ENCODE measurements around the gene ULBP1. TPM values are rescaled to one million over a fixed set of nuclear protein-coding genes. Genes with fewer than 3 reads are reported as not detected.
"Not testable (repeated sequence)": the region's sequence is repeated elsewhere in the genome, so short reads cannot be mapped to it uniquely, and the experiment has no call there.

The ULBP1 gene
- total and polyA plus RNA-seq, 5 donors: 0.20 to 0.22 (median 0.20) TPM; not detected in 1

DNA sequence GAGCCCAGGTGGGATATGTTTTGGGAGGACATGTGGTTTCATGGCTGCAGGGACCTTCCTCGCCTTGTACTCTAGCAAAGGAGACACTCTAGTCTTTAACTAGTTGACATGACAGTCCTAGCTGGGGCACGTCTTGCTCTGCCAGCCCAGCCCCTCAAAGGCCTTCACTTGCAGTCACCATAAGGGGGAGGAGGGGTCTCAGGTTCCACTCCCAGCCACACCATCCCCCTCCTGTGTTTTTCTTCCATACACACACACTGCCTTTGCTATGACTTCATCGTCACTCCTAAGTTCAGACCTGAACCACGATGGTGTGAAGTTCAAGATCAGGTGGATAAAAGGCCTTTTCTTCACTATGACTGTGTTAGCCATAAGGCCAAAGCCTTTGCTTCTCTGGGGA, 13.5 kb downstream of the ULBP1 start:
- Histone ChIP-seq H3K27ac (ENCODE audit: low read length) (no peak overlapping the region), H3K9me3 (ENCODE audit: control insufficient read depth, low read length) (no peaks in the 10 kb centered on the region), H3K4me3 (ENCODE audit: low read length) (no peak overlapping the region), H3K4me1 (ENCODE audit: control insufficient read depth, insufficient read depth, low read length) (no peaks in the 10 kb centered on the region), H3K27me3 (ENCODE audit: control insufficient read depth, insufficient read depth) (peaks cover 2% of the 10 kb centered on the region)
- ATAC-seq: peak in 1 of 2 donors; percentile 13
- intact Hi-C loops (cut with DNase I): no loop called here
- WGBS: 57% methylated on average over 4 of the region's 4 CpGs
- no peak for DNase-seq

DNA sequence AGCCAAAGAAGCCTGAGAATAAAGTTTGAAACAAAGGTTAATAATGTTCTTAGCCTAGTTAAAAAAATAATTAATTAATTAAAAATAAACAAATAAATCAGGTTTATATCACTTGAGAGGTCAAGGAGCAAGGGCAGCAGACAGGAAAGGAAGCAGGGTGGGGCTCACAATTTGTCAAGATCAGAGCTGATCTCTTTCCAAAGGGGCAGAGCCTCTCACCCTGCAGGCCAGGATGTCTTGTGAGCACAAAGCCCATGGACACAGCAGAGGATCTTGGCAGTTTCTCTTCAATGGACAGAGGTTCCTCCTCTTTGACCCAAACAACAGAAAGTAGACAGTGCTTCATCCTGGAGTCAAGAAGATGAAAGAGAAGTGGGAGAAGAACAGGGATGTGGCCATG, 14.9 kb downstream of the ULBP1 start:
- H3K9me3 ChIP-seq (ENCODE audit: control insufficient read depth, low read length): no peaks in the 10 kb centered on the region
- intact Hi-C loops (cut with DNase I): no loop called here
- no peak overlapping the region for H3K27ac ChIP-seq (ENCODE audit: low read length)
- peak in 1 of 2 donors; percentile 55 for ATAC-seq
- H3K4me3 ChIP-seq (ENCODE audit: low read length): no peak overlapping the region
- DNase-seq: no peak
- H3K27me3 ChIP-seq (ENCODE audit: control insufficient read depth, insufficient read depth): peaks cover 6% of the 10 kb centered on the region
- no peaks in the 10 kb centered on the region for H3K4me1 ChIP-seq (ENCODE audit: control insufficient read depth, insufficient read depth, low read length)

DNA sequence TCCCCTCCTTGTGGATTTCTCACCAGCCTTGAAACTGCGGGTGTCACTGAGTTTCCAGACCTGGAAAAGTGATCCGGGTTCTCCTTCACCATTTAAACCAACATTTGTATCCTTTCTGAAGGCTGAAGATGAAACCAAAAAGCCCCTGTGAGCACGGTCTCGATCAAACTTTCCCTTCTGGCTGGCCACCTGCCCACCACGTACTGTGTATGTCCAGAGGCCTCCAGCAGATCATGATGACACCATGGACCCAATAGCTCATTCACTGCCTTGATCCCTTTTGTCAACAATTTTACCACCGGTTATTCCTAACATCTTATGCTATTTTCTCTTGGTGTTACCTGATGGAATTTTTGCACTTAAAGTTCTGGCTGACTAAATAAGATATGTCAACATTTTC, 15.6 kb downstream of the ULBP1 start:
- Histone ChIP-seq H3K27me3 (ENCODE audit: control insufficient read depth, insufficient read depth) (peaks cover 4% of the 10 kb centered on the region), H3K27ac (ENCODE audit: low read length) (no peak overlapping the region), H3K4me1 (ENCODE audit: control insufficient read depth, insufficient read depth, low read length) (no peaks in the 10 kb centered on the region), H3K9me3 (ENCODE audit: control insufficient read depth, low read length) (no peaks in the 10 kb centered on the region), H3K4me3 (ENCODE audit: low read length) (no peak overlapping the region)
- WGBS: 64% methylated on average over 6 of the region's 6 CpGs
- ATAC-seq: no peak
- intact Hi-C loops (cut with DNase I): no loop called here
- DNase-seq: no peak

DNA sequence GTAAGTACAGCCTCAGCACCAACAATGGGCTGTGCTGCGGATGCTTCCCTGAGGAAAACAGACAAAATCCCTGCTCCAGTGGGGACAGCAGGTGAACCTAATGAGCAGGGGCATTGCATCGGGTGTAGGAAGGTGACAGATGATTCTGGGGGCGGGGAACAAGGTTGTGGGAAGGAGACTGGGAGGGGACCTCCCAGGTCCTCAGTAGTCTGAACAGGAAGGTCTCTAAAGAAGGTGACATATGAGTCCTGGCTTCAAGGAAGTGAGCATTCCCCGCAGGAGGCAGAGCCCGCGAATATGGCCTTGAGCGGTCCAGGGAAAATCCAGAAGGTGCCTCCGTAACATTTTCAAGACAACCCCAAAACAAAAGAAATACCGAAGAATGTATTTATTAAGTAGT, 19.4 kb downstream of the ULBP1 start:
- no peak for DNase-seq
- Histone ChIP-seq H3K27ac (ENCODE audit: low read length) (no peak overlapping the region), H3K27me3 (ENCODE audit: control insufficient read depth, insufficient read depth) (peaks cover 4% of the 10 kb centered on the region), H3K4me1 (ENCODE audit: control insufficient read depth, insufficient read depth, low read length) (no peaks in the 10 kb centered on the region), H3K4me3 (ENCODE audit: low read length) (no peak overlapping the region), H3K9me3 (ENCODE audit: control insufficient read depth, low read length) (no peaks in the 10 kb centered on the region)
- intact Hi-C loops (cut with DNase I): no loop called here
- ATAC-seq: no peak
- 14% methylated on average over 9 of the region's 9 CpGs for WGBS

DNA sequence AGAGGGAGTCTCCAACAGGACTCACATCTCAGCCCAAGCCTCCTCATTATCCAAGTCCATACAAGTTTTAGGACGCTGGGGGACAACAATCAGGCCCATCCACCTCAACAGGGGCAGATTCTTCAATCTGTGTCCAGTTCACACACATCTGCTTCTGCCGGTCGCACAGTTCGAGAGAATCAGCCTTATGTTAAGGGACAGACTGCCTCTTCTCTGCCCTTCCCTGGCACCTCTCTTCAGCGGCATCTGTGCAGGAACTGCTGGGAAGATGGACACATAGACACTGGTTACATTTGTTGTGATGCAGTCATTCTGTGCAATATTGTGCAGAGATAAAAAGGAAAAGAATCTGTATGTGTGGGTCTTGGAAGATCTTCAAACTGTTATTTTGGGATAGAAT, 21.0 kb downstream of the ULBP1 start:
- H3K27ac ChIP-seq (ENCODE audit: low read length): no peak overlapping the region
- intact Hi-C loops (cut with DNase I): no loop called here
- no peak for ATAC-seq

DNA sequence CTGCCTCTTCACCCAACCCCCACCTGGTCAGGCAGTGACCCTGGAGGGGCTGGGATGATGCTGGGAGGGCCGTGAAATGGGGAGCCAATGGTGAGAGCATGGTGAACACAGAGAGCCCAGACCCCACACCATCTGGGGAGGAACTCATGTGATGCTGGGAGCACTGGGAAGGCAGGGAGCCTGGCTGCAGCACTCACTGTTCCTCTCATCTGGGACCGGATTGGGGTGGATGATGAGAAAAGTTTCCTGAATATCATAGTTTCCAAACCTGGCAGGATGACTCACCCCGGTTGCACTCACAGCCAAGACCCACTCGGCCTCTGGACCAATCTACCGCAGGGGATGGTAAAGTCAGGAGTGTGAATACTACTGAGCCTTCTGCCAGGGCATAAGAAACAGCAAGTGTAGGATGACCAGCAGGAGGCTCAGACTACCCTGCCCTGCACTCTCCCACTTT, 21.8 kb downstream of the ULBP1 start:
- H3K9me3 ChIP-seq (ENCODE audit: control insufficient read depth, low read length): no peaks in the 10 kb centered on the region
- WGBS: 9% methylated on average over 5 of the region's 5 CpGs
- intact Hi-C loops (cut with DNase I): no loop called here
- no peak overlapping the region for H3K27ac ChIP-seq (ENCODE audit: low read length)
- peaks cover 3% of the 10 kb centered on the region for H3K4me1 ChIP-seq (ENCODE audit: control insufficient read depth, insufficient read depth, low read length)
- DNase-seq: no peak
- H3K4me3 ChIP-seq (ENCODE audit: low read length): no peak overlapping the region
- peaks cover 4% of the 10 kb centered on the region for H3K27me3 ChIP-seq (ENCODE audit: control insufficient read depth, insufficient read depth)
- ATAC-seq: no peak

More for the DNA sequence above, 21.0 kb downstream of the ULBP1 start:
- 39% methylated on average over 5 of the region's 5 CpGs for WGBS
- Histone ChIP-seq H3K4me1 (ENCODE audit: control insufficient read depth, insufficient read depth, low read length) (no peaks in the 10 kb centered on the region), H3K4me3 (ENCODE audit: low read length) (no peak overlapping the region), H3K9me3 (ENCODE audit: control insufficient read depth, low read length) (no peaks in the 10 kb centered on the region), H3K27me3 (ENCODE audit: control insufficient read depth, insufficient read depth) (peaks cover 4% of the 10 kb centered on the region)
- DNase-seq: no peak

DNA sequence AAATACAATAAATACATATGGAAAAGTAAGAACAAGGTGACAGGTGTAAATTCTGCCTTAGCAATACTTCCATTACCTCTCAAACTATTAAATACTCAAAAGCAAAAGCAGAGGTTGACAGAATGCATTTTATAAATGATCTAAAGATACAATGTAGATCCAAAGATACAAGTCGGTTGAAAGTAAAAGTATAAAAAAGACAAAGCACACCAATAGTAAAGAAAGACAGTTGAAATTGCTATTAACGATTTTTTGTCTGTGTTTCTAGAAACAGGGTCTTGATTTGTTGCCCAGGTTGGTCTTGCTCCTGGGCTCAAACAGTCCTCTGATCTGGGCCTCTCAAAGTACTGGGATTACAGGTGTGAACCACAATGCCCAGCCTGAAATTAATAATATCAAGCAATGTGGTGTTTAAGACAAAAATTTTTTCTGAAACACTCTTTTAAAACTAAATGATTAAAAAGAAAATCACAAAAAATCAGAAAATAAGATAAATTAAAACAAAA, 23.9 kb downstream of the ULBP1 start:
- no peak overlapping the region for H3K4me3 ChIP-seq (ENCODE audit: low read length)
- intact Hi-C loops (cut with DNase I): no loop called here
- no peak overlapping the region for H3K27ac ChIP-seq (ENCODE audit: low read length)
- peaks cover 3% of the 10 kb centered on the region for H3K4me1 ChIP-seq (ENCODE audit: control insufficient read depth, insufficient read depth, low read length)
- DNase-seq: no peak
- peaks cover 4% of the 10 kb centered on the region for H3K27me3 ChIP-seq (ENCODE audit: control insufficient read depth, insufficient read depth)
- ATAC-seq: no peak
- 34% methylated on average over 2 of the region's 2 CpGs for WGBS
- no peaks in the 10 kb centered on the region for H3K9me3 ChIP-seq (ENCODE audit: control insufficient read depth, low read length)

DNA sequence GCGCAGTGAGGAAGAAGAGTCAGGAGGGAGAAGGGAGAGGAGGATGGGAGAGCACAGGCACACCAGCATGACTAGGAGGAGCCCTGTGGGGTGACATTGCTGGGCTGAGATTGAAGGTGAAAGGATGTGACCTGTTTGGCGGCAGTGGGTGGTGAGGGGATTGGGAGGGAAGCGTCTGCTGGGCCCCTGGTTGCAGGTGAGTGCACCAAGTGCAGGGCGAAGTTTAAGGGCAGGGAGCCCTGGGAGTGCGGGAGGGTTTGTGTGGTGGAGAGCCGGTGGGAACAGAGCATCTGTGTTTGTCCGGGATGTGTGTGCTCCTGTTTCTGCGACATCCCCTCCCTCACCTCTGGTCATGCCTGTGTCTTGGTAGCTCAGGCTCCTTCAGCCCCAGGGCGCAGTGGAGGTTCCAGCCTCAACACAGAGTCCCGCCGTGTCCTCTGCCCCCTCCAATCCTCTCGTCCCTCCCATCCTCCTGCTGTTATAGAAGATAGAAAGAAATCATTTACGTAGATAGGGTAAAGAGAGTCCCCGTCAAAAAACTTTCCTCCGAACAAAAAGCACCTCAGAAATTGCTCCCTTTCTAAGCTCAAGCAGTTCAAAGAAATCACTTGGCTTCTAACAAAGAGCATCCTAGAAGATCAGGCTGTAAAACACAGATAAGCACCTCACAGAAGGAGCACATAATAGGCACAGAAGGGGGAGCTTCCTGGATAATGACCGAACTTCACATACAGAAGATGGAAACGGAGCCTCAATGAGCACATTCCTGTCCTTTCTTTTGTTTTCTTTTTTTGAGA, 25.0 kb downstream of the ULBP1 start:
- peaks cover 3% of the 10 kb centered on the region for H3K4me1 ChIP-seq (ENCODE audit: control insufficient read depth, insufficient read depth, low read length)
- intact Hi-C loops (cut with DNase I): no loop called here
- no peaks in the 10 kb centered on the region for H3K27me3 ChIP-seq (ENCODE audit: control insufficient read depth, insufficient read depth)
- no peaks in the 10 kb centered on the region for H3K9me3 ChIP-seq (ENCODE audit: control insufficient read depth, low read length)
- ATAC-seq (no peak), DNase-seq (no peak)
- H3K27ac ChIP-seq (ENCODE audit: low read length): no peak overlapping the region
- WGBS: 7% methylated on average over 17 of the region's 17 CpGs
- no peak overlapping the region for H3K4me3 ChIP-seq (ENCODE audit: low read length)

DNA sequence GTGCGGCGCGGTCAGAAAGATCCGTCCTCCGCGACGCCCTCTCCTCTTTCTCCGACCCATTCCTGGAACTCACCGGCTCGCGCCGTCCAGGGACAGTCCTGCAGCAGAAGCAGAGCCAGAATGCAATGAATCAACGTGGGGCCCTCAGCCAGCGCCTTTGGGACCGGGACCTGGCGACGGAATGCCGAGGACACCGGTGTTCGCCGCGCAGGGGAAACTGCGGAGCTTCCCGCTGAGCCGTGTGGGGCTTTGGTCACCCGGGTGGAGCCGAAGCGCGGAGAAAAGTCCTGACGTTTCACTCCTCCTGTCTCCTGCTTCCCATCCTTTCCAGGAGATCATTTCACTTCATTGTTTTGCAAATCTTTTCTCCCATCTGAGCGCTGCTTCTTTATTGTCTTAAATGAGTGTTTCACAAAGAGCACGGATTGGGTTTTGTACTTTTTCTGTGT, 26.5 kb downstream of the ULBP1 start:
- H3K27ac ChIP-seq (ENCODE audit: low read length): no peak overlapping the region
- no peaks in the 10 kb centered on the region for H3K9me3 ChIP-seq (ENCODE audit: control insufficient read depth, low read length)
- H3K4me1 ChIP-seq (ENCODE audit: control insufficient read depth, insufficient read depth, low read length): peaks cover 3% of the 10 kb centered on the region
- 2% methylated on average over 32 of the region's 32 CpGs for WGBS
- ATAC-seq (no peak), DNase-seq (no peak)
- peak overlapping the region; percentile 23 for H3K4me3 ChIP-seq (ENCODE audit: low read length)
- H3K27me3 ChIP-seq (ENCODE audit: control insufficient read depth, insufficient read depth): peaks cover 3% of the 10 kb centered on the region
- intact Hi-C loops (cut with DNase I): no loop called here

DNA sequence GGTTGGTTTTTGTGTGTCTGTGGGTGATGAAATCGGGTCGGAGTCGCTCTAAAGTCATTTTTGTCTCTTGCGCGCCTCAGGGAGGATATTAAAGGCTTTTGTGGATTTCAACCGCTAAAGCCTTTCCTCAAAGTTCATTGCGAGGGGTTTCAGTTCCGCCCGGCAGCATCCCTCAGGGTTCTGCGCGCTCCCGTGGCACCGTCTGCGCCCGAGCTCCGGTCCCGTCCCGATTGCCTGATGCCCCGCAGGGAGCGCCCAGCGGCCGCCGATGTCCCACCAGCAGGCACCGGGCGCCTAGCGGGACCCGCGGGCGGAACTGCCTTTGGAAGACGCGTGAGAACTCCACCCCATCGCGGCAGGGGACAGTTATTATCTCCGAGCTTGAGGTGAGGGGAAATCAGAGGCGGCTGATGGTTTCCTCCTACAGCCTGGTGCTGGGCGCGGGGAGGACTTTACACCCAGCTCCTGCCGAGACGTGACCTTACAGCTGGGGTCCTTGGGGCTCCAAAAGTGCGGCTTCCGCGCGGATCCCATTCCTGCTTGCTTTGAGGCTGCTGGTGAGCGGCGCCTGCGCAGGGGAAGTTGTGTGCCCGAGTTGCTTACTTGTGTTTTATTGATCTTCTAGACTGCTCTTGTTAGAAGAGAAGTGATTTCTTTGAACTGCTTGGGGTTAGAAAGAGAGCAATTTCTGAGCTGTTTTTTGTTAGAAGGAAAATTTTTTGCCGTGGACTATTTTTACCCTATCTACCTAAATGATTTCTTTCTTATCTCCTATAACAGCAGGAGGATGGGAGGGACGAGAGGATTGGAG, 27.1 kb downstream of the ULBP1 start:
- peaks cover 3% of the 10 kb centered on the region for H3K4me1 ChIP-seq (ENCODE audit: control insufficient read depth, insufficient read depth, low read length)
- DNase-seq (peak in 1 of 3 donors; percentile 43), ATAC-seq (no peak)
- WGBS: 1% methylated on average over 49 of the region's 49 CpGs
- intact Hi-C loops (cut with DNase I): no loop called here
- H3K4me3 ChIP-seq (ENCODE audit: low read length): peak overlapping the region; percentile 23
- H3K27ac ChIP-seq (ENCODE audit: low read length): no peak overlapping the region
- no peaks in the 10 kb centered on the region for H3K9me3 ChIP-seq (ENCODE audit: control insufficient read depth, low read length)
- H3K27me3 ChIP-seq (ENCODE audit: control insufficient read depth, insufficient read depth): peaks cover 7% of the 10 kb centered on the region

DNA sequence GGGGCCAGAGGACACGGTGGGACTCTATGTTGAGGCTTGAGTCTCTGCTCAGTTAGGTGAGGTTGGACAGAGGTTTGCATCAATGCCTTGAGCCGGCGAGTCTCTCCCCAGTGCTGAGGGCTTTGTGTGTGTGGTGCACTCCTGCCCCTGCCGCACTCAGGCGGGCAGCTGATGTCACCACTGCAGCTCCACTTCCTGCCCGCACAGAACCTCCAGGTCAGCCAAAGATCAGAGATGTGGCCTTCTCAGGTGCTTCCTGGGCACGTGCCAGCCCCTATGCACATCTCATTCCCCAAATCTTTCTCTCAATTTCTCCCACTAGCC, 27.7 kb downstream of the ULBP1 start:
- intact Hi-C loops (cut with DNase I); DNase-seq; H3K27ac ChIP-seq (ENCODE audit: low read length); H3K9me3 ChIP-seq (ENCODE audit: control insufficient read depth, low read length); H3K4me1 ChIP-seq (ENCODE audit: control insufficient read depth, insufficient read depth, low read length); H3K27me3 ChIP-seq (ENCODE audit: control insufficient read depth, insufficient read depth); H3K4me3 ChIP-seq (ENCODE audit: low read length): not testable (repeated sequence)
- ATAC-seq: peak in 1 of 2 donors; percentile 32
- WGBS: 4% methylated on average over 7 of the region's 7 CpGs
